Vagina (tissue), 2 donors: ENCODE data around the gene CMSS1.

ENCODE experiments used
- CTCF ChIP-seq, 3 experiments: fragments of 450-650 bp in 2 of 3; fragments of 200-600 bp in 1 of 3; sonication (generic) in 1 of 3; IDR thresholded peaks; one replicate each; pipeline ENCODE4 v1.5.1; 2017 to 2019; ENCODE audit warnings: antibody characterized with exemption in 3 of 3, mild to moderate bottlenecking in 2 of 3, moderate library complexity in 2 of 3
- POLR2A ChIP-seq, 2 donors: fragments of 450-650 bp; IDR thresholded peaks; one replicate each; pipeline ENCODE4 v1.6.1; 2017; ENCODE audit warnings: antibody characterized with exemption in 2 of 2, mild to moderate bottlenecking in 2 of 2, moderate library complexity in 2 of 2
- POLR2AphosphoS5 ChIP-seq, 2 donors: sonication (generic); formaldehyde crosslinking; IDR thresholded peaks; one replicate each; pipeline ENCODE4 v1.9.0; 2017; ENCODE audit warnings: antibody characterized with exemption in 2 of 2, mild to moderate bottlenecking in 2 of 2, low read depth in 1 of 2; ENCODE audit not compliant: insufficient read depth in 1 of 2

GRCh38 chr3:100185847-100186246, 368.2 kb downstream of the CMSS1 start:
- no peak for TF ChIP-seq CTCF (IDR thresholded peaks at IDR 0.05)
- TF ChIP-seq POLR2A (IDR thresholded peaks at IDR 0.05): no peak
- no peak for TF ChIP-seq POLR2AphosphoS5 (IDR thresholded peaks at IDR 0.05; ENCODE audit: insufficient read depth in 1 of 2, low read depth in 1 of 2)
